Suprapubic skin (tissue), 4 donors: ENCODE measurements around the gene CPTP. TPM values are rescaled to one million over a fixed set of nuclear protein-coding genes. Genes with fewer than 3 reads are reported as not detected.

Experiments
- DNase-seq, 2 donors: peaks; one replicate each; pipeline ENCODE4 v3.0.0-alpha.2; 2019; ENCODE audit warnings: low spot score in 2 of 2
- H3K27ac ChIP-seq: fragments of 200-600 bp; sonication (generic); one replicate; pipeline ENCODE4 v1.5.1; 2019
- H3K27me3 ChIP-seq: fragments of 200-600 bp; sonication (generic); one replicate; pipeline ENCODE4 v1.5.1; 2019
- H3K36me3 ChIP-seq: fragments of 200-600 bp; sonication (generic); one replicate; pipeline ENCODE4 v1.5.1; 2019
- H3K4me1 ChIP-seq: fragments of 200-600 bp; sonication (generic); one replicate; pipeline ENCODE4 v1.5.1; 2019
- H3K4me3 ChIP-seq: fragments of 200-600 bp; sonication (generic); one replicate; pipeline ENCODE4 v1.5.1; 2019; ENCODE audit warnings: mild to moderate bottlenecking
- H3K9me3 ChIP-seq: fragments of 200-600 bp; sonication (generic); one replicate; pipeline ENCODE4 v1.5.1; 2019
- EP300 ChIP-seq: sonication (generic); formaldehyde crosslinking; IDR thresholded peaks from one replicate; pipeline ENCODE4 v1.6.1; 2017; ENCODE audit warnings: antibody characterized with exemption
- POLR2A ChIP-seq, 2 donors: fragments of 450-650 bp; IDR thresholded peaks; one replicate each; pipeline ENCODE4 v1.6.1; 2017; ENCODE audit warnings: antibody characterized with exemption in 2 of 2, mild to moderate bottlenecking in 2 of 2, moderate library complexity in 2 of 2
- POLR2AphosphoS5 ChIP-seq, 3 donors: sonication (generic); formaldehyde crosslinking; IDR thresholded peaks; one replicate each; pipeline ENCODE4 v1.6.1; 2017; ENCODE audit warnings: antibody characterized with exemption in 3 of 3
- WGBS: methylation state at CpG from one replicate; pipeline ENCODE4 v1.1.5; 2018; 5-methylcytosine and 5-hydroxymethylcytosine counted together
- total RNA-seq, 4 donors: library from RNA; depleted of rRNA; stranded (reverse); fragments of >200 nt; gene quantifications; one replicate each; pipeline ENCODE4 v1.1.0, GENCODE V29; 2016
- TF ChIP-seq, protein P1 (sequence below), 2 donors: fragments of 200-600 bp in 1 of 2; fragments of 450-650 bp in 1 of 2; sonication (generic) in 1 of 2; IDR thresholded peaks; one replicate each; pipeline ENCODE4 v1.5.1; 2016 to 2019; ENCODE audit warnings: antibody characterized with exemption in 2 of 2, mild to moderate bottlenecking in 1 of 2, moderate library complexity in 1 of 2

The CPTP gene
- total RNA-seq, 4 donors from 2014 or later, result 32.5 to 60.4 (median 54.3) TPM

GRCh38 chr1:1374929-1375662 is 50.5 kb downstream of the CPTP start, which contains the start of gene AURKAIP1:
TSS of gene AURKAIP1 (minus strand) at chr1:1375207. CDS start at chr1:1374756, 451 bp downstream.
- Histone ChIP-seq H3K27me3 (no peaks in the 10 kb centered on the region), H3K4me1 (peaks cover 46% of the 10 kb centered on the region), H3K4me3 (peak within 1 kb of the TSS; percentile 99), H3K27ac (peak within 1 kb of the TSS; percentile 90), H3K36me3 (peaks cover 7% of the 10 kb centered on the region), H3K9me3 (no peaks in the 10 kb centered on the region)
- TF ChIP-seq POLR2AphosphoS5 (IDR thresholded peaks at IDR 0.05), result peak in 2 of 3 donors; percentile 98 to 99
- no peak for TF ChIP-seq EP300
- TF ChIP-seq, protein P1, sequence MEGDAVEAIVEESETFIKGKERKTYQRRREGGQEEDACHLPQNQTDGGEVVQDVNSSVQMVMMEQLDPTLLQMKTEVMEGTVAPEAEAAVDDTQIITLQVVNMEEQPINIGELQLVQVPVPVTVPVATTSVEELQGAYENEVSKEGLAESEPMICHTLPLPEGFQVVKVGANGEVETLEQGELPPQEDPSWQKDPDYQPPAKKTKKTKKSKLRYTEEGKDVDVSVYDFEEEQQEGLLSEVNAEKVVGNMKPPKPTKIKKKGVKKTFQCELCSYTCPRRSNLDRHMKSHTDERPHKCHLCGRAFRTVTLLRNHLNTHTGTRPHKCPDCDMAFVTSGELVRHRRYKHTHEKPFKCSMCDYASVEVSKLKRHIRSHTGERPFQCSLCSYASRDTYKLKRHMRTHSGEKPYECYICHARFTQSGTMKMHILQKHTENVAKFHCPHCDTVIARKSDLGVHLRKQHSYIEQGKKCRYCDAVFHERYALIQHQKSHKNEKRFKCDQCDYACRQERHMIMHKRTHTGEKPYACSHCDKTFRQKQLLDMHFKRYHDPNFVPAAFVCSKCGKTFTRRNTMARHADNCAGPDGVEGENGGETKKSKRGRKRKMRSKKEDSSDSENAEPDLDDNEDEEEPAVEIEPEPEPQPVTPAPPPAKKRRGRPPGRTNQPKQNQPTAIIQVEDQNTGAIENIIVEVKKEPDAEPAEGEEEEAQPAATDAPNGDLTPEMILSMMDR (IDR thresholded peaks at IDR 0.05), result peak in 1 of 2 donors; percentile 29
- peak in 1 of 2 donors; percentile 15 for TF ChIP-seq POLR2A (IDR thresholded peaks at IDR 0.05)
- under 1% methylated on average over 34 of the region's 85 CpGs for WGBS
- DNase-seq, result peak; percentile 99

- no peak overlapping the region for H3K4me3 ChIP-seq
- H3K9me3 ChIP-seq, result no peaks in the 10 kb centered on the region
- H3K4me1 ChIP-seq, result peaks cover 38% of the 10 kb centered on the region
- H3K27me3 ChIP-seq, result no peaks in the 10 kb centered on the region
- H3K27ac ChIP-seq, result peak overlapping the region; percentile 90
- no peak for DNase-seq
- WGBS, result 81% methylated on average over 10 of the region's 10 CpGs
- peaks cover 12% of the 10 kb centered on the region for H3K36me3 ChIP-seq
- TF ChIP-seq, protein P1 (IDR thresholded peaks at IDR 0.05), result no peak
- TF ChIP-seq POLR2A (IDR thresholded peaks at IDR 0.05) (no peak), POLR2AphosphoS5 (IDR thresholded peaks at IDR 0.05) (no peak), EP300 (no peak)
These were observed 52.1 kb downstream of the CPTP start for GRCh38 chr1:1376551-1377226.

- no peak for DNase-seq
- Histone ChIP-seq H3K36me3 (peaks cover 15% of the 10 kb centered on the region), H3K27me3 (no peaks in the 10 kb centered on the region), H3K4me1 (peaks cover 29% of the 10 kb centered on the region), H3K4me3 (no peak overlapping the region), H3K27ac (no peak overlapping the region), H3K9me3 (no peaks in the 10 kb centered on the region)
- WGBS, result 92% methylated on average over 16 of the region's 16 CpGs
- TF ChIP-seq, protein P1 (IDR thresholded peaks at IDR 0.05), result no peak
- TF ChIP-seq POLR2AphosphoS5 (IDR thresholded peaks at IDR 0.05), result no peak
- no peak for TF ChIP-seq POLR2A (IDR thresholded peaks at IDR 0.05)
- no peak for TF ChIP-seq EP300
These were observed 53.1 kb downstream of the CPTP start for GRCh38 chr1:1377540-1378205.

Other genes starting within 250 kb of the CPTP start
- gene C1orf159, start 208.7 kb upstream of the CPTP start, total RNA-seq, result 10 to 100 TPM; 12.8 to 48.4 (median 19.7) TPM
- not detected for gene TTLL10, start 150.9 kb upstream of the CPTP start, total RNA-seq
- 10 to 100 TPM; 24.4 to 62.1 (median 33.5) TPM for gene TNFRSF18, start 118.2 kb upstream of the CPTP start, total RNA-seq
- 1 to 10 TPM in 1 of 4 donors, under 1 TPM in 2, not detected in 1; 0.42 to 1.4 (median 0.72) TPM for gene TNFRSF4, start 110.6 kb upstream of the CPTP start, total RNA-seq
- 10 to 100 TPM; 57.5 to 87.6 (median 73.1) TPM for gene SDF4, start 92.8 kb upstream of the CPTP start, total RNA-seq
- 10 to 100 TPM in 3 of 4 donors, 1 to 10 TPM in 1; 9.3 to 24.4 (median 16.4) TPM for gene B3GALT6, start 92.6 kb upstream of the CPTP start, total RNA-seq
- 10 to 100 TPM in 1 of 4 donors, 1 to 10 TPM in 3; 4.3 to 23.5 (median 7.1) TPM for gene C1QTNF12, start 78.1 kb upstream of the CPTP start, total RNA-seq
- gene UBE2J2, start 50.9 kb upstream of the CPTP start, total RNA-seq, result 10 to 100 TPM; 30.2 to 70.0 (median 60.0) TPM
- 1 to 10 TPM; 1.5 to 4.7 (median 2.6) TPM for gene SCNN1D, start 44.4 kb upstream of the CPTP start, total RNA-seq
- 100 to 1,000 TPM; 112 to 309 (median 148) TPM for gene ACAP3, start 16.9 kb upstream of the CPTP start, total RNA-seq
- 10 to 100 TPM; 16.9 to 56.4 (median 36.4) TPM for gene PUSL1, start 16.2 kb upstream of the CPTP start, total RNA-seq
- gene INTS11, start 142 bp upstream of the CPTP start, total RNA-seq, result 100 to 1,000 TPM; 105 to 242 (median 151) TPM
- 1 to 10 TPM in 1 of 4 donors, under 1 TPM in 3; 0.56 to 1.8 (median 0.82) TPM for gene TAS1R3, start 6.5 kb downstream of the CPTP start, total RNA-seq
- 100 to 1,000 TPM in 3 of 4 donors, 10 to 100 TPM in 1; 99.4 to 151 (median 106) TPM for gene DVL1, start 24.6 kb downstream of the CPTP start, total RNA-seq
- gene MXRA8, start 33.8 kb downstream of the CPTP start, total RNA-seq, result 10 to 100 TPM; 18.6 to 43.5 (median 21.9) TPM
- 100 to 1,000 TPM in 1 of 4 donors, 10 to 100 TPM in 3; 55.8 to 106 (median 86.1) TPM for gene AURKAIP1, start 50.4 kb downstream of the CPTP start, total RNA-seq
- 100 to 1,000 TPM; 136 to 599 (median 160) TPM for gene CCNL2, start 74.5 kb downstream of the CPTP start, total RNA-seq
- gene MRPL20, start 82.5 kb downstream of the CPTP start, total RNA-seq, result 100 to 1,000 TPM in 3 of 4 donors, 10 to 100 TPM in 1; 93.6 to 119 (median 109) TPM
- 10 to 100 TPM in 1 of 4 donors, 1 to 10 TPM in 3; 2.8 to 10.3 (median 5.9) TPM for gene ANKRD65, start 96.5 kb downstream of the CPTP start, total RNA-seq
- 10 to 100 TPM; 14.5 to 27.6 (median 19.8) TPM for gene VWA1, start 110.9 kb downstream of the CPTP start, total RNA-seq
- 1 to 10 TPM in 2 of 4 donors, under 1 TPM in 2; 0.32 to 4.2 (median 1.2) TPM for gene ATAD3C, start 124.9 kb downstream of the CPTP start, total RNA-seq
- 10 to 100 TPM; 18.5 to 71.9 (median 23.7) TPM for gene ATAD3B, start 147.0 kb downstream of the CPTP start, total RNA-seq
- 10 to 100 TPM; 15.0 to 23.2 (median 19.7) TPM for gene ATAD3A, start 187.4 kb downstream of the CPTP start, total RNA-seq
- gene TMEM240, start 215.8 kb downstream of the CPTP start, total RNA-seq, result 1 to 10 TPM in 3 of 4 donors, not detected in 1; 1.0 to 1.7 (median 1.1) TPM